HPDE6-E6E7 (cell line): Measurements from ENCODE around the gene ITIH3.

Experiments
- DNase-seq: peaks from one replicate; pipeline ENCODE4 v3.0.0; 2011; ENCODE audit warnings: missing footprints; ENCODE audit errors: extremely low spot score

Gene ITIH3

DNA sequence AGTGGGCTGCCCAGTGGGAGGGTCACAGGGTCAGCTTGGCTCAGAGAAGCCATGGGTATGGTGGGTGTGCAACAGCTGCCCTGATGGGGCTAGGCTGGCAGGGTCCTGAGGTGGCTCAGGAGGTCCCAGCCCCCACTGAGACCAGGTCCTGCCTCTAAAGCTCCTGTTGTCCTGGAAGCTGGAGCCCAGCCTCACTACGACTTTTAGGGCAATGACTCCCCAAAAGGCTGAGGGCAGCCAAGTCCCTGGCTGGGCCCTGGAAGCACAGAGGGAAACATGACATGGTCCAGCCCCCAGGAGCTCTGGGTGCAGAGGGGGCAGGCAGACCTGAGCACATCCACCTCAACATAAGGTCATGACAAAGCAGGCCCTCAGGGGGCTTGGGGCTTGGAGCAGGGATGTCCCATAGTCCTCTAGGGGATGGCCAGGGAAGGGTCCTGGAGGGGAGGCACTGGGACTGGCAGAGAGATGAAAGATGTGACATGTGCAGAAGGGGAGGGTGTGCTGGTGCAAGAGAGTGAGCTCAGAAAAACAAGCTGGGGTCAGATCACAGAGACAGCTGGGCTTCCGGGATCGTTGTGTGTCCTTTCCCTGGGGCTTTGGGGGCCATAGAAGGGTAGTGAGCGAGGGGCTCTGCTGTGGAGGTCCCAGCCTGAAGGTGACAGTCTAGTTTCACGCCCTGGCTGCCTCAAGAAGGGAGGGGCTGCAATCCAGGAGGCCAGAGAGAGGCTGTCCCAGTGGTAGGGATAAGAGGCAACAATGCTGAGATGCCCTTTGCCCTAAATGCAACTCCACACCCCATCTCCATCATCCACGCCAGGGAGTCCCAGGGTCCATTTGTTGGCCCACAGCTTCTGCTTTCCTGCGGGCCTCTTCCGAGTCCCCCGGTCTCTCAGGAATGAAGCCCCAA, 639 bp upstream of the ITIH3 start:
- no peak for DNase-seq

- DNase-seq = no peak
These were observed 803 bp downstream of the ITIH3 start for GRCh38 chr3:52795298-52795900.

- no peak for DNase-seq
These were observed 1.8 kb downstream of the ITIH3 start for GRCh38 chr3:52796411-52796810.

- DNase-seq = no peak
These were observed 3.9 kb downstream of the ITIH3 start for GRCh38 chr3:52798376-52798977.

- DNase-seq = peak; percentile 38
These were observed 4.4 kb downstream of the ITIH3 start for GRCh38 chr3:52798978-52799476.

GRCh38 chr3:52800079-52800478, 5.5 kb downstream of the ITIH3 start:
- DNase-seq = no peak

DNA sequence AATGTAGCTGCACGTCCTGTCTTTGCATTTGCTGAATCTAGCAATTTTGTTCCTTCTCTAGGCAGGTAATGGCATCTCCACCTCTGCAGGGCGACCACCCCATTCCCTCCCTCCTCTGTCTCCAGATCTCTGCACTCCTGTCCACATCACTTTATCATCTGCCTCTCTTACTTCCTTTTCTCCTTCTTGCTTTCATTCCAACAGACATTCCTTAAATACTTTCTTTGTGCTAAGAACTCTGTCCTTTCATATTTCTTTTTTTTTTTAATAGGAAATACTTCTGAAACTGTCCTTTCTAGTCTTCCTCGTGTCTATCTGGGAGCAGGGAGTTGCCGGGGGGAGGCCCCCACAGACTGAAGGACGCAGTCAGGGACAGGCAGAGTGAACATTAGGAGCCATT, 7.2 kb downstream of the ITIH3 start:
- DNase-seq = no peak

- DNase-seq = no peak
These were observed 10.9 kb downstream of the ITIH3 start for GRCh38 chr3:52805270-52806039.

DNA sequence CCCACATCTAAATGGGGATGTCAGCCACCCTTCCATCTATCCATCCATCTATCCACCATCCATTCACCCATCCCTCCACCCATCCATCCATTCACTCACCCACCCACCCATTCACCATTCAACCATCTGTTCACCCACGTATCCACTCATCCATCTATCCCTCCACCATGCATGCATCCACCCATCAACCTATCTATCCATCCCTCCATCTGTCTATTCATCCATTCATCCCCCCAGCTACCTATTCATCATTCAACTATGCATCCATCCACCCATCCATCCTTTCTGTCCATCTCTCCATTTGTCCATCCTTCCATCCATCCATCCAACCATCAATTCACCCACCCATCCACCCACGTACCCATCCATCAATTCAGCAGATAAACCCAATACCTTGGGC, 14.6 kb downstream of the ITIH3 start:
- DNase-seq = no peak

GRCh38 chr3:52809662-52810377, 15.2 kb downstream of the ITIH3 start:
- DNase-seq = no peak

DNA sequence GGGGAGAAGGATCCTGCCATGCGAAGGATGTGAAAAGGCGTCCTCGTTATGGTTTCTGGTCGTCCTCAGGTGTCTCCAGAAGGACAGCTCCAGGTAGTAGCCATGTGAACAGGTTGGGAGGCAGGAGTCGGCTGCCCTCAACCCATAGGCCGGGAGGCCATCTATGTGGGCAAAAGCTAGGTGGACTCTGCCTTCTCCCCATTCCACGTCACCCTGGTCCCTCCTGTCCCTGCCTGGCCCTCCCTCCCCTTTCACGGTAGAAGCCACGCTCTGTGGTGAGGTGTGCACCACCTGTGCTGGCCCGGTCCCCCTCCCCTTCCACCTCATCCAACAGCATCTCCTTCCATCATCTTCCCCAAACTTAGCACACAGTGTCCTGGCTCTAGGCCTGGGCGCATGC, 16.3 kb downstream of the ITIH3 start:
- no peak for DNase-seq

- DNase-seq = no peak
These were observed 16.9 kb downstream of the ITIH3 start for GRCh38 chr3:52811452-52812011.

DNA sequence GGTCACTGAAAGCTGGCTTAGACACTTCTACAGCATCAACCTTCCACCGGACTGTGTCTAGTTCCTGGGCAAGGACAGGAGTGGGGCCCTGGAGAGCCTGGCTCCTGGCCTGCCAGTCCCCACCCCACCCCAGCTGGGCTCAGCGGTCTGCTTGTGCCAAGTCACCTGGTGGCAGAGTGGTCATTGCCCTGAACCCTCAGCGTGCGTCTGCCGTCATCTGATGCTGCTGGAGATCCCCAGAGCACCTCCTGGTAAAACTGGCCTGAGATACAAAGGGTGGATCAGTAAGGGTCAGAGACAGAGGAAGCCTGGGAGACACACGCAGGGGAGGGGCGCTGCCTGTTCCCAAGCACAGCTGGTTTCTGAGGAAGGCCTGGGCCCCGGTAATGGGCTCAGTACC, 19.2 kb downstream of the ITIH3 start:
- DNase-seq = no peak

DNA sequence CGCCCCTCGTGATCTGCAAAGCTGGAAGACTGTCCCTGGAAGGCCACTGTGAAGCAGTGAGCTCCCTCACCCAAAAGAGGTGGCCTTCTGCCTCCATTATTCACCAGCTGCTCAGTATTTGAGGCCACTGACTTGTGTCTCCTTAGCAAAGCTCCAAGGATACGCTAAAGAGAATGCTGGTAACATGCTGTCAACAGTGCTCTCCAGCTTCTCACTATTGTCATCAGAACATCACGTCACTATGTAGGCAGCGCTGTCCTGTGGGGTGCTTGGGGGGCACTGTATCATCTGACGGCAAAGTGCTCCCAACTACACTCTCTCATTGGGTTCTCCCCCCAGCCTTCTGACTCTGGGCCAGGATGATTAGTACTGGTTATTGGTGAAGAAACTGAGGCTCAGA, 21.6 kb downstream of the ITIH3 start:
- DNase-seq = no peak

- no peak for DNase-seq
These were observed 22.1 kb downstream of the ITIH3 start for GRCh38 chr3:52816654-52817053.

GRCh38 chr3:52817221-52817620, 22.6 kb downstream of the ITIH3 start:
- DNase-seq = no peak

DNA sequence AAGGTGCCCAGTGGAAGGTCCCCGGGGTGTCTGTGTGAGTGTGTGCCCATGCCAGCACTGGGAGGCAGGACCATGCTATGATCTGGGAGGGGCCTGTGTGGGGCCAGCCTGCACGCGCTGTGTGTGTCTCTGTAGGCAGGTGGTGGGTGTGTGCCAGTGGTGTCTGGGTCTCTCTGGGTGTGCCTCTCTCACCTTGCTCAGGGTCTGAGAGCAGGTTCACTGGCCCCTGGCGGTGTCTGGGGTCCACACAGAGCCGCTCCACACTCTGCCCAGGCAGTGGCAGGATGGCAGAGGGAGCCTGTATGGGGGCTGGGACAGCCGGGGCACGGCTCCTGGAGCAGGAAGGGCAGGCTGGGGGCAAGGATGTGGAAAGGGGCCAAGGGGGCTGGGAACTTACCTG, 23.3 kb downstream of the ITIH3 start:
- DNase-seq = no peak

GRCh38 chr3:52819936-52820335, 25.3 kb downstream of the ITIH3 start:
- DNase-seq = no peak

- peak; percentile 4 for DNase-seq
These were observed 26.1 kb downstream of the ITIH3 start for GRCh38 chr3:52820736-52821135.

GRCh38 chr3:52822363-52822762, 27.8 kb downstream of the ITIH3 start:
- no peak for DNase-seq

DNA sequence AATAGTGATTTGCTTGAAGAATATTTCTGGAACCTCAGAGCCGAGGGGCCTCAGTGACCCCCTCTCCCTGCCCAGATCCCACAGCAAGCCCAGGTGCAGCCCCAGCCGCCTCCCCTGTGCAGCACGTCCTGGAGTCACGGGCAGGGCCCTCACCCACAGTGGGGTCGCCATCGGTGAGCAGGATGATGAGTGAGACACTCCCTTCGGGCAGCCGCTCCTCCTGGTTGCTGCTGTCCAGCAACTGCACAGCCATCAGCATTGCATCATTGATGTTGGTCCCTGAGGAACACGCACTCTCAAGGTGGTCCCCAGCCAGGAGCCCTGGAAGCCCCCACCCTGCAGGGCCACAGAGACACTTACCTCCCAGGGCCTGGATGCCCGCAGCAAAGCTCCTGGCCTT, 29.4 kb downstream of the ITIH3 start:
- no peak for DNase-seq
